GM12878 (cell line): ENCODE data around the gene NPBWR2.
"Not testable (repeated sequence)": the region's sequence is repeated elsewhere in the genome, so short reads cannot be mapped to it uniquely, and the experiment has no call there.

Experiments used
- BHLHE40 ChIP-seq, 2 experiments: fragments of 450-650 bp in 1 of 2; IDR thresholded peaks; 2 replicates each; pipeline ENCODE4 v1.6.1; 2011 to 2017; ENCODE audit warnings: low read depth in 2 of 2, borderline replicate concordance in 1 of 2, improper control_type of control experiment in 1 of 2, low read length in 1 of 2, mild to moderate bottlenecking in 1 of 2
- CTCF ChIP-seq, 3 experiments: IDR thresholded peaks in 2 of 3; conservative IDR thresholded peaks in 1 of 3; 2 replicates each; pipeline ENCODE4 v1.5.1; 2011; ENCODE audit warnings: low read depth in 3 of 3, low read length in 3 of 3, mild to moderate bottlenecking in 3 of 3, control low read depth in 2 of 3, moderate library complexity in 2 of 3, inconsistent platforms in 1 of 3, mixed read lengths in 1 of 3; ENCODE audit not compliant: control insufficient read depth in 2 of 3, insufficient read depth in 1 of 3; ENCODE audit errors: extremely low read depth in 1 of 3
- REST ChIP-seq: IDR thresholded peaks from 2 replicates; pipeline ENCODE4 v1.6.1; 2012; ENCODE audit warnings: mild to moderate bottlenecking, low read depth, low read length

- not testable (repeated sequence) for TF ChIP-seq CTCF (IDR thresholded peaks at IDR 0.05 in 2 of 3, conservative IDR thresholded peaks at IDR 0.05 in 1 of 3; ENCODE audit: control insufficient read depth in 2 of 3, extremely low read depth in 1 of 3, insufficient read depth in 1 of 3, low read depth in 3 of 3, low read length in 3 of 3); REST; BHLHE40 (IDR thresholded peaks at IDR 0.05; ENCODE audit: borderline replicate concordance in 1 of 2, low read depth in 2 of 2, low read length in 1 of 2)
These were observed 18.8 kb downstream of the NPBWR2 start for GRCh38 chr20:64088586-64088985.
